Right ventricle myocardium superior (tissue), 1 donor: ENCODE measurements around the gene PAPOLB. TPM values are rescaled to one million over a fixed set of nuclear protein-coding genes. Genes with fewer than 3 reads are reported as not detected.
A peak's percentile ranks its signal among the peaks of the same experiment; 100 is the strongest.

Source experiments
- ATAC-seq: fragments of 200-7000 bp; cut with Tn5 transposase; one replicate; pipeline ENCODE4 v1.9.1; 2020; ENCODE audit warnings: mild to moderate bottlenecking; ENCODE audit not compliant: poor library complexity
- DNase-seq: peaks from one replicate; pipeline ENCODE4 v3.0.0-alpha.2; 2020
- intact Hi-C: fragments of 100-400 bp; cut with DNase I; formaldehyde crosslinking; loops from one replicate; pipeline ENCODE4 v1.11.2; 2022
- total RNA-seq: library from RNA; stranded (reverse); fragmentation: NEBNext Ultra II Directional; extraction: Animal tissue kit (Norgen Biotek cat#: 25700); gene quantifications from one replicate; pipeline ENCODE4 v1.2.1, GENCODE V29; 2021
- donor health status: DM: no; HTN: yes; CAD: no; lungs with severe emphysema.

Gene PAPOLB
- total RNA-seq, 1 donor from 2014 or later, result 0.05 TPM

GRCh38 chr7:4816419-4817080 is 45.3 kb downstream of the PAPOLB start:
- ATAC-seq, result no peak
- intact Hi-C loops, result no loop called here
- no peak for DNase-seq

GRCh38 chr7:4815609-4816418 is 46.0 kb downstream of the PAPOLB start:
- no peak for DNase-seq
- intact Hi-C loops, result no loop called here
- ATAC-seq, result no peak

- DNase-seq, result no peak
- intact Hi-C loops, result no loop called here
- no peak for ATAC-seq
These were observed 46.7 kb downstream of the PAPOLB start for GRCh38 chr7:4815121-4815520.

- ATAC-seq (no peak), DNase-seq (no peak)
- intact Hi-C loops, result no loop called here
These were observed 47.4 kb downstream of the PAPOLB start for GRCh38 chr7:4814433-4814832.

GRCh38 chr7:4809666-4810065 is 52.2 kb downstream of the PAPOLB start:
- intact Hi-C loops, result no loop called here
- no peak for ATAC-seq
- no peak for DNase-seq

- intact Hi-C loops, result no loop called here
- DNase-seq, result no peak
- peak; percentile 27 for ATAC-seq
These were observed 52.7 kb downstream of the PAPOLB start for GRCh38 chr7:4809091-4809591.

GRCh38 chr7:4808565-4808964 is 53.3 kb downstream of the PAPOLB start:
- intact Hi-C loops, result no loop called here
- no peak for DNase-seq
- ATAC-seq, result no peak

- ATAC-seq (no peak), DNase-seq (no peak)
- intact Hi-C loops, result no loop called here
These were observed 53.8 kb downstream of the PAPOLB start for GRCh38 chr7:4808026-4808425.

Other genes starting within 250 kb of the PAPOLB start
- gene FOXK1, start 179.7 kb downstream of the PAPOLB start, total RNA-seq, result 16.8 TPM
- 12.7 TPM for gene AP5Z1, start 86.4 kb downstream of the PAPOLB start, total RNA-seq
- 4.0 TPM for gene RADIL, start 21.7 kb upstream of the PAPOLB start, total RNA-seq
- gene MMD2, start 97.2 kb upstream of the PAPOLB start, total RNA-seq, result not detected
- 7.0 TPM for gene RBAK, start 183.8 kb upstream of the PAPOLB start, total RNA-seq